ENCODE results near the gene G2E3.
"Not testable (repeated sequence)": the region's sequence is repeated elsewhere in the genome, so short reads cannot be mapped to it uniquely, and the experiment has no call there.

G2E3 gene, protein sequence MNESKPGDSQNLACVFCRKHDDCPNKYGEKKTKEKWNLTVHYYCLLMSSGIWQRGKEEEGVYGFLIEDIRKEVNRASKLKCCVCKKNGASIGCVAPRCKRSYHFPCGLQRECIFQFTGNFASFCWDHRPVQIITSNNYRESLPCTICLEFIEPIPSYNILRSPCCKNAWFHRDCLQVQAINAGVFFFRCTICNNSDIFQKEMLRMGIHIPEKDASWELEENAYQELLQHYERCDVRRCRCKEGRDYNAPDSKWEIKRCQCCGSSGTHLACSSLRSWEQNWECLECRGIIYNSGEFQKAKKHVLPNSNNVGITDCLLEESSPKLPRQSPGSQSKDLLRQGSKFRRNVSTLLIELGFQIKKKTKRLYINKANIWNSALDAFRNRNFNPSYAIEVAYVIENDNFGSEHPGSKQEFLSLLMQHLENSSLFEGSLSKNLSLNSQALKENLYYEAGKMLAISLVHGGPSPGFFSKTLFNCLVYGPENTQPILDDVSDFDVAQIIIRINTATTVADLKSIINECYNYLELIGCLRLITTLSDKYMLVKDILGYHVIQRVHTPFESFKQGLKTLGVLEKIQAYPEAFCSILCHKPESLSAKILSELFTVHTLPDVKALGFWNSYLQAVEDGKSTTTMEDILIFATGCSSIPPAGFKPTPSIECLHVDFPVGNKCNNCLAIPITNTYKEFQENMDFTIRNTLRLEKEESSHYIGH

DNA sequence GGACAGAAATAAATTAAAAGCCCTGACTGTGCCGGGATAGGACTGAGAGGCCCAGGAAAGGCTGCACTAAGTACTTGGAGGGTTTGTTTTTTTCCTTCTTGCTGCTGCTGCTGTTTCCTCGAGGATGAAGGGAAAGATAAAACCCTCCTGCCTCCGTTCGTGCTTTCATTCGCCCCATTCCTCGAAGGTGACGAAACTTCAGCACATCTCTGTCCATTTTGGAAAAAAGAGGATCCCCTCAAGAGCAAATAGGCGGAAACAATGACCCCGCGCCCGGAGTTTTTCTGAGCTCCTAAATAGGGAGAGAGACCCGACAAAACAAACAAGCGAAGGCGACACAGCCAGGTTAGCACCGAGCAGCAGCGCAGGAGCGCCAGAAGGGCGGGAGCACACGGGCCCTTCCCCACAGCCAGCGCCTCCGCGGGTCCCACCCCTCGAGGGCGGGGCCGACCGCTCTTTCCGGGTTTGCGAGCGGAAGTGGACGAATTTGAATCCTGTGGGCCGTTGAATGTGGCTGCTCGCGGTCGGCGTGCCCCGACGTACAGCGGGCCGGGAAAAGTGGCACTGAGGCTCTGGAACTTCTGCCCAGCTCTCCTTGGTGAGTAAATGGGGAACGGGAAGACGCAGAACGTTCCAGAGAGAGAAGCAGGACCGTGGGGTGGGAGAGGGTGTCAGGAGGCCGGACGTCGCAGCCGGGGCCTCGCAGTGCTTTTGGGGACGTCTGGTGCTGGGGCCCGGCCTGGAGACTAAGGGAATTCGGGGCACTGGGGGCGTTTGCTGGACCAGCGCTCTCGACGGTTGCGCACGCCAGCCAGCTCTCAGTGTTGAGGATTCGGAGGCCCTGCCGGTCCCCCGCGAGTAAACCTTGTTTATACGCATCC is at the start of gene G2E3:
G2E3 (plus strand) TSS at position 484 of the 881 bp plus-strand sequence. CDS start 21,922 bp downstream, outside the sequence.
- peak; percentile 53 for DNase-seq (ENCODE audit: low spot score)
- no peak for FAIRE-seq

DNA sequence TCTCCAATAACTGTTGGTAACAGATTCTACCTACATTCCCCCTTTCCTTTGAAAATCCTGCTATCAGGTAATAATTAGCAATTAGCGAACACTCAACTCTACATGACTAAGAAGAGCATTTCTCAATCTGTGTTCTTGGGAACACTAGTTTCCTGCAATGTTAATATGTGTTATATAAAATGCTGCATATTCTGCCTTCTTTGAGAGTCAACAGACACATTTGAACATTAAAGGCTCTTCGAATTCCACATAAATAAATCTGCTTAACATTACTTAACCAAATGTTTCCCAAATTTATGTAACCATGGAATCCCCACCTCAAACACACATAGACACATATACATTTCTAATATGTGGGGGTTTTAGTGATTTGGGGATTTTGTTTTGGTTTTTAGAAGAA is 41.2 kb upstream of the G2E3 start:
- no peak for FAIRE-seq
- DNase-seq (ENCODE audit: low spot score), result no peak

GRCh38 chr14:30518867-30519560 is 39.9 kb upstream of the G2E3 start:
- FAIRE-seq (no peak), DNase-seq (ENCODE audit: low spot score) (no peak)

DNA sequence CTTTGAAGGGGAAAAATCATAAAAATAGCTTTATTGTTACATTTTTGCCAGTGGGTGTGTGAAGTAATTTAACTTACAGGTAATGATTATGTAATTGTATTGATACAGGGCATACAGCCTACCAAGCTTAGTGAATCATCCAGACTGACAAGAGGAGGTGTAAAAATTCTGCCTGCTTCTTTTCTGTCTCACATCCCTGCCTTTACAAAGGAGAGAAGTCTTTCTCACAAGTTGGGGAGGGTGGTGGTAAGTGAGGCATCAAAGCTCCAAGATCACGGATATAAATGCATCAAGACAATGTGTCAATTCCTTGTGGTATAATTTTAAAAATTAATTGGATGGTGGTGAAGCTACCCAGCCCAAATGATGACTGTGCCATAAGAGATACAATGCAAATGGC is 39.0 kb upstream of the G2E3 start:
- DNase-seq (ENCODE audit: low spot score), result no peak
- no peak for FAIRE-seq

- no peak for DNase-seq (ENCODE audit: low spot score)
- FAIRE-seq, result no peak
Observed at GRCh38 chr14:30520536-30520935, 38.4 kb upstream of the G2E3 start.

- peak; percentile 48 for FAIRE-seq
Observed at GRCh38 chr14:30521899-30522736, 36.8 kb upstream of the G2E3 start.

GRCh38 chr14:30525833-30526232 is 33.1 kb upstream of the G2E3 start:
- DNase-seq (ENCODE audit: low spot score), result no peak
- no peak for FAIRE-seq

More at GRCh38 chr14:30521899-30522736, 36.8 kb upstream of the G2E3 start:
- DNase-seq (ENCODE audit: low spot score), result no peak

DNA sequence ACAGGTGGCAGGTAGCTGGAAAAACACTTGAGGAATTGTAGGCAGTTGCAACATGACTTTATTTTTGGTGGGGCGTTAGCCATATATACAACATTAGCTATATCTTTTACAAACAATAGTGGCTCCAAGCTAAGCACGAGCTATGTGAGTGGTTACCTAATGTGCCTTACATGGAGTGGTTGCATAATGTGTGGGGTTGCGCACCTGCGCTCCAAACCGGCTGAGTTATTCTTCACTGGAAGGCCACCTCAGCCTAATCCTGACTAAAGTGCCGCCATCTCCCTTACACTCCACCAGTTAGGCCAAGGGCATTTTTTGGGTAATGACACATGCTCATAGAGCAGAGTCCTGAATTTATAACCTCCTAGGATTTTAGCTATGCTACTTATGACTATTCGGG is 31.8 kb upstream of the G2E3 start:
- FAIRE-seq, result no peak
- DNase-seq (ENCODE audit: low spot score), result no peak

- DNase-seq (ENCODE audit: low spot score), result no peak
- FAIRE-seq, result no peak
Observed at GRCh38 chr14:30528119-30528518, 30.8 kb upstream of the G2E3 start.

DNA sequence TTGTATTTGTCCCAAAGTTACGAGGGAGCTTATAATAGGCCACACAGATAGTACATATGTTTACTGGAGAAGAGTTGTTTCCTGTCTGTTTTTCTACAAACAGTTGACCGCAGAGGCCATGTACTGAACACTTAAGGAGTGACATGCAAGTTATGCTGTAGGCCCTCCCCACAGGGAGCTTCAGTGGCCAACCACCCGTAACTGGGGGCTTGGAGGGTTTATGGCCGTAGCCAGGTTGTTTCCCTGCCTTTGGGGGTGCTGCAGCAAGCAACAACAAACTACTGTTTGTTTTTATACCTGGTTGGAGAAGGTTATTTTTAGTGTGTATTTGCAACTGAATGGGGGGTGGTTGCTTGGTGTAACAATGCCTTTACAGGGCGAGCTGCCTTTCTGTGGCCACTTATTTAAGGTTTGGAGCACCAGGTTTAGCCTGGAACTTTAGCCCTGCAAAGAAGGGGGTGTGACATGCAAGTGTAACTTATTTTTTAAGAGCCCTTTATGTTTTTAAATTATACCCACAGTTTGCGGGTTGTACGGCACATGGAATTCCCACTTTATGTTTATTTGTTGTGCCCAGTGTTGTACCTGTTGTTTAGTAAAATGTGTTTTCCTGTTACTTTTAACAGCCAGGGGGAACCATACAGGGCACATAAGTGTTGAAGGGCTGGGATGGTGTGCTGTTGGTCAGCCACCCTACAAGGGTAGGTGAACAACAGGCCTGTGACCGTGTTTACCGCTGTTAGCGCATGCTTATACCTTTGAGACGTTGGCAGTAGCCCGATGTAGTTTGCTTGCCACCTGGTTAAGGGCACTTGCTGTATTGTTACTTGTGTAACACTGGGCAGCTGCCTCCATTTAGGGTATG is 29.9 kb upstream of the G2E3 start:
- FAIRE-seq, result no peak
- DNase-seq (ENCODE audit: low spot score), result no peak

GRCh38 chr14:30532264-30532663 is 26.7 kb upstream of the G2E3 start:
- DNase-seq (ENCODE audit: low spot score), result no peak
- FAIRE-seq, result no peak

DNA sequence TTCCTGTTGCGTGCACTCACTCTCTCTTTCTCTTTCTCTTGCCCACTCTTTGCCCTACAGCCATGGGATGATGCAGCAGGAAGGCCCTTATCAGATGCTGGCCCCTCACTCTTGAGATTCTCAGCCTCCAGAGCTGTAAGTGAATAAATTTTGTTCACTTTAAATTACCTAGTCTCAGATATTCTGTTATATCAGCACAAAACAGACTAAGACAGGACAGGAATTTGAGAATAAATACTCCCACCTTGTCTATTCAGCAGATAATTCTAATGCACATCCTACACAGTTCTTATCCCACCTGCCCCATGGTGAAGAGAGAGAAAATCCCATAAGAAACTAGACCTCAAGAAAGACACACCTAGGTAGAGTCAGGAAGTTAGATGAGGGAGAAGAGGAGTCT is 25.8 kb upstream of the G2E3 start:
- FAIRE-seq (no peak), DNase-seq (ENCODE audit: low spot score) (no peak)

- no peak for DNase-seq (ENCODE audit: low spot score)
- no peak for FAIRE-seq
Observed at GRCh38 chr14:30541318-30541717, 17.6 kb upstream of the G2E3 start.

GRCh38 chr14:30546735-30547134 is 12.2 kb upstream of the G2E3 start:
- not testable (repeated sequence) for DNase-seq (ENCODE audit: low spot score); FAIRE-seq

- DNase-seq (ENCODE audit: low spot score) (no peak), FAIRE-seq (no peak)
Observed at GRCh38 chr14:30547388-30548048, 11.4 kb upstream of the G2E3 start.

DNA sequence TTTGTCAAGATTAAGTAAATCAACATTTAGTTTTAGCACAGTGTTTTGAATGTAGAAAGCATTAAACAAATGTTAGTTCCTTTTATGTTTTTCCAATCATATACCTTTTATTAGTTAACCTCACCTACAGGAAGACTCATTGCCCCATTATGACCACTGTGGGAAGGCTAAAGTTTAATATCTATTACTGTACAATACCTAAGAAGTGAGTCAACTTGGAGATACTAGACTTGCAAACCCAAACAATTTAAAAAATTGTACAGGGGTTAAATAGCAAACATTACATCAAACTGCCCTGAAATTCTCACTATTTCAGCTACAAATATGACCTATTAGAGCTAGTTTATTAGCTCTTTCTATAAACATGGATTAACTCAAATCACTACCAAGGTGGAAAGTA is 8.6 kb upstream of the G2E3 start:
- FAIRE-seq, result peak; percentile 8
- no peak for DNase-seq (ENCODE audit: low spot score)

DNA sequence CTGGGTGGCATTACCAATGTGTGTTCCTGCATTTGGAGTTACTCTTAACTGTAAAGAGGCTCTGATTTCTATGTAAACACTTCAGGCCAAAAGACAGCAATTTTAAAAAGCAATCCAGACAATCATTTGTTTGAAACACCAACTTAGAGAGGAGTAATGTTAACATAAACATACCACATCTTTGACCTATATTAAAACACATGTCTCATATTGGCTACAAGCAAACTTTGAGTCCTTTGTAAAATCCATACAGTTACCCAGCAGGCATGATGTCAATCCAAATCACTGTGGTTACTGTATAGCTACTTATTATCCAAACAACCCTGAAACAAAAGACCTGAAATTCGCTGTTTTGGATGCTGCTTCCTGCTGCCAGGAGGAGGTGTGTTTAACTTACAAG is 7.5 kb upstream of the G2E3 start:
- no peak for FAIRE-seq
- no peak for DNase-seq (ENCODE audit: low spot score)

- peak; percentile 38 for DNase-seq (ENCODE audit: low spot score)
- FAIRE-seq, result peak; percentile 52
Observed at GRCh38 chr14:30553311-30553989, 5.5 kb upstream of the G2E3 start.
